Measurements from ENCODE around the gene PDE10A. TPM values are rescaled to one million over a fixed set of nuclear protein-coding genes. Genes with fewer than 3 reads are reported as not detected.

The PDE10A gene
- total and polyA plus RNA-seq, 2 of the 8 experiments (the other 6 are each of a cell fraction or from before 2014, with no cell fraction given), result 1.1 to 2.4 TPM

- TF ChIP-seq CHD7 (IDR thresholded peaks at IDR 0.05; ENCODE audit: insufficient replicate concordance, low read length), result no peak
- TF ChIP-seq HDAC6 (IDR thresholded peaks at IDR 0.05; ENCODE audit: low read depth, low read length), result no peak
- TF ChIP-seq SRF (IDR thresholded peaks at IDR 0.05; ENCODE audit: low read depth, low read length), result no peak
- no peak for TF ChIP-seq RAD21 (IDR thresholded peaks at IDR 0.05 in 1 of 2, conservative IDR thresholded peaks at IDR 0.05 in 1 of 2; ENCODE audit: low read depth in 2 of 2, low read length in 2 of 2)
- TF ChIP-seq CTBP2 (IDR thresholded peaks at IDR 0.05; ENCODE audit: borderline replicate concordance, insufficient read depth, insufficient read length, low read length), result no peak
- no peak for TF ChIP-seq POLR2A (IDR thresholded peaks at IDR 0.05; ENCODE audit: control extremely low read depth in 1 of 2, low read depth in 2 of 2, low read length in 2 of 2)
- no peak for TF ChIP-seq EZH2 (IDR thresholded peaks at IDR 0.05; ENCODE audit: low read depth, low read length, severe bottlenecking)
- no peak for TF ChIP-seq SUZ12 (IDR thresholded peaks at IDR 0.05; ENCODE audit: low read length)
- no peak for TF ChIP-seq BRCA1 (IDR thresholded peaks at IDR 0.05; ENCODE audit: low read depth, low read length)
- no peak for TF ChIP-seq TAF1 (IDR thresholded peaks at IDR 0.05; ENCODE audit: low read depth, low read length)
- no peak for TF ChIP-seq ASH2L (IDR thresholded peaks at IDR 0.05; ENCODE audit: low read length)
- TF ChIP-seq GABPA (IDR thresholded peaks at IDR 0.05; ENCODE audit: borderline replicate concordance, insufficient read depth, low read length), result no peak
Measured at GRCh38 chr6:165637586-165637985, 25.5 kb downstream of the PDE10A start (continued).
